Measurements from ENCODE around the gene MN1. TPM values are rescaled to one million over a fixed set of nuclear protein-coding genes. Genes with fewer than 3 reads are reported as not detected.

Gene MN1
- total and polyA plus RNA-seq, 2 of the 8 experiments (the other 6 are each of a cell fraction or from before 2014, with no cell fraction given) = 3.1 to 4.9 TPM

GRCh38 chr22:27799015-27799826, 2.3 kb downstream of the MN1 start:
- peak overlapping the region; percentile 71 for H3K18ac ChIP-seq (ENCODE audit: extremely low read depth, low read length)
- H3K4me3 ChIP-seq (ENCODE audit: extremely low read depth in 1 of 4, insufficient read depth in 2 of 4, low read depth in 3 of 4, low read length in 4 of 4) = peak overlapping the region; percentile 4 to 69 (median 6); a peak in 4 of 8 replicates
- H3K23me2 ChIP-seq (ENCODE audit: low read depth, low read length) = peaks cover 18% of the 10 kb centered on the region
- no peak overlapping the region for H3K9ac ChIP-seq (replicated peaks in 1 of 4; ENCODE audit: extremely low read depth in 1 of 4, low read depth in 3 of 4, low read length in 3 of 4)
- no peak overlapping the region for H2AK5ac ChIP-seq (ENCODE audit: low read depth, low read length)
- H2BK15ac ChIP-seq (ENCODE audit: low read length) = peak overlapping the region; percentile 40; the same call in 1 of the 2 replicates
- H2BK20ac ChIP-seq (ENCODE audit: low read length) = 0 out of 2 replicates have a peak overlapping the region, but pooled peaks have one; percentile 21
- no peak overlapping the region for H3K23ac ChIP-seq (ENCODE audit: insufficient read length)
- no peak for FAIRE-seq
- H2AFZ ChIP-seq (ENCODE audit: low read length) = no peak overlapping the region
- no peak overlapping the region for H3K27ac ChIP-seq (ENCODE audit: low read depth, low read length)
- H3K27me3 ChIP-seq (replicated peaks in 1 of 4; ENCODE audit: control insufficient read depth in 3 of 4, extremely low read depth in 1 of 4, insufficient read depth in 3 of 4, low read length in 3 of 4) = peaks cover 60 to 85% (median 76%) of the 10 kb centered on the region in 4 experiments
- H4K5ac ChIP-seq (ENCODE audit: insufficient read length, low read depth, low read length) = no peak overlapping the region
- no peaks in the 10 kb centered on the region for H3K9me3 ChIP-seq (ENCODE audit: insufficient read depth in 2 of 2, low read depth in 1 of 2, low read length in 1 of 2)
- H2BK12ac ChIP-seq (ENCODE audit: low read depth, low read length) = peak overlapping the region; percentile 19; the same call in 1 of the 2 replicates
- no peak overlapping the region for H2BK120ac ChIP-seq (replicated peaks; ENCODE audit: low read depth, low read length)
- DNase-seq (ENCODE audit: low read depth in 1 of 2, low spot score in 2 of 2) = no peak
- H3K36me3 ChIP-seq (ENCODE audit: control insufficient read depth in 2 of 4, insufficient read depth in 4 of 4, low read length in 3 of 4) = peaks cover 0 to 24% (median 0%) of the 10 kb centered on the region in 4 experiments; a peak in 1 of 8 replicates
- peak overlapping the region; percentile 84 for H4K8ac ChIP-seq (ENCODE audit: extremely low read depth, insufficient read depth, low read length)
- H3K4ac ChIP-seq (replicated peaks; ENCODE audit: insufficient read length, low read depth, low read length) = peak overlapping the region; percentile 65
- H3K79me1 ChIP-seq (ENCODE audit: low read depth, low read length) = no peaks in the 10 kb centered on the region
- CTCF ChIA-PET (ENCODE audit: partially characterized antibody) = interaction anchor here (0.6 kb wide), 1 partner anchor 31 kb away, joined by 4 read pairs; no protein-coding TSS in a partner anchor
- POLR2A ChIA-PET (ENCODE audit: partially characterized antibody) = interaction anchor here (0.5 kb wide), 1 partner anchor 116 kb away, joined by 3 read pairs; no protein-coding TSS in a partner anchor
- H4K20me1 ChIP-seq (replicated peaks in 1 of 2; ENCODE audit: control insufficient read depth in 1 of 2, insufficient read depth in 2 of 2, low read length in 2 of 2) = peaks cover 9 to 12% of the 10 kb centered on the region in 2 experiments
- WGBS, 2 experiments (ENCODE audit: extremely low coverage in 1 of 2, insufficient coverage in 1 of 2, insufficient read length in 1 of 2, insufficient replicate concordance in 2 of 2, low coverage in 1 of 2, low lambda C conversion rate in 2 of 2, missing lambda C conversion rate in 1 of 2) = 4% methylated on average over 53 of the region's 62 CpGs; no CpG with 5 or more reads in 1 of the 2 experiments
- H3K4me1 ChIP-seq (replicated peaks in 1 of 4; ENCODE audit: control insufficient read depth in 3 of 4, insufficient read depth in 4 of 4, low read length in 3 of 4) = peaks cover 6 to 51% (median 40%) of the 10 kb centered on the region in 4 experiments
- no peaks in the 10 kb centered on the region for H3K79me2 ChIP-seq (ENCODE audit: control insufficient read depth in 1 of 2, insufficient read depth in 2 of 2, low read length in 2 of 2)
- no peak overlapping the region for H3K14ac ChIP-seq (ENCODE audit: insufficient read length)
- no peak overlapping the region for H4K91ac ChIP-seq (replicated peaks; ENCODE audit: insufficient read length, low read length)
- peak overlapping the region; percentile 83 to 95 for H3K4me2 ChIP-seq (ENCODE audit: insufficient read depth in 1 of 2, low read depth in 2 of 2, low read length in 2 of 2)
- H2BK5ac ChIP-seq (ENCODE audit: low read depth, low read length) = no peak overlapping the region
- H3K56ac ChIP-seq (replicated peaks; ENCODE audit: insufficient read length, low read depth, low read length) = no peak overlapping the region
- TF ChIP-seq RFX5 (IDR thresholded peaks at IDR 0.05; ENCODE audit: borderline replicate concordance, low read depth, low read length) = no peak
- no peak for TF ChIP-seq NANOG (IDR thresholded peaks at IDR 0.05; ENCODE audit: insufficient read depth, low read depth, low read length, poor library complexity, severe bottlenecking)
- no peak for TF ChIP-seq FOSL1 (IDR thresholded peaks at IDR 0.05; ENCODE audit: insufficient read depth, low read depth, low read length)
- no peak for TF ChIP-seq BRCA1 (IDR thresholded peaks at IDR 0.05; ENCODE audit: low read depth, low read length)
- TF ChIP-seq, protein P1, sequence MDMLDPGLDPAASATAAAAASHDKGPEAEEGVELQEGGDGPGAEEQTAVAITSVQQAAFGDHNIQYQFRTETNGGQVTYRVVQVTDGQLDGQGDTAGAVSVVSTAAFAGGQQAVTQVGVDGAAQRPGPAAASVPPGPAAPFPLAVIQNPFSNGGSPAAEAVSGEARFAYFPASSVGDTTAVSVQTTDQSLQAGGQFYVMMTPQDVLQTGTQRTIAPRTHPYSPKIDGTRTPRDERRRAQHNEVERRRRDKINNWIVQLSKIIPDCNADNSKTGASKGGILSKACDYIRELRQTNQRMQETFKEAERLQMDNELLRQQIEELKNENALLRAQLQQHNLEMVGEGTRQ (IDR thresholded peaks at IDR 0.05; ENCODE audit: low read length) = no peak
- no peak for TF ChIP-seq POLR2AphosphoS5 (IDR thresholded peaks at IDR 0.05; ENCODE audit: low read depth, low read length)
- TF ChIP-seq JUN (IDR thresholded peaks at IDR 0.05; ENCODE audit: low read depth, low read length) = no peak
- no peak for TF ChIP-seq TAF7 (optimal IDR thresholded peaks at IDR 0.05; ENCODE audit: borderline replicate concordance, low read depth, low read length)
- TF ChIP-seq RAD21 (IDR thresholded peaks at IDR 0.05 in 1 of 2, conservative IDR thresholded peaks at IDR 0.05 in 1 of 2; ENCODE audit: low read depth in 2 of 2, low read length in 2 of 2) = no peak
- TF ChIP-seq POU5F1 (IDR thresholded peaks at IDR 0.05; ENCODE audit: low read depth, low read length) = no peak
